BLaER1 treated with 17β-estradiol and CSF1 and Interleukin-3, amounts not matched to agents 10 nM and 100 nM (cell line): Measurements from ENCODE around the gene GFRA1.

Experiments used
- H3K27ac ChIP-seq, 11 experiments: shearing (Covaris generic); formaldehyde crosslinking; 2 replicates each; pipeline ENCODE4 v1.8.1; 2022
- H3K27me3 ChIP-seq, 11 experiments: shearing (Covaris generic); formaldehyde crosslinking; 2 replicates each; pipeline ENCODE4 v1.8.1; 2022
- H3K36me3 ChIP-seq, 11 experiments: shearing (Covaris generic); formaldehyde crosslinking; 2 replicates each; pipeline ENCODE4 v1.8.1; 2022
- H3K4me1 ChIP-seq, 10 experiments: shearing (Covaris generic); formaldehyde crosslinking; 2 replicates each; pipeline ENCODE4 v1.8.1; 2022
- H3K4me2 ChIP-seq, 11 experiments: shearing (Covaris generic); formaldehyde crosslinking; 2 replicates each; pipeline ENCODE4 v1.8.1; 2022
- H3K4me3 ChIP-seq, 10 experiments: shearing (Covaris generic); formaldehyde crosslinking; 2 replicates each; pipeline ENCODE4 v1.8.1; 2022
- H3K9ac ChIP-seq, 11 experiments: shearing (Covaris generic); formaldehyde crosslinking; 2 replicates each; pipeline ENCODE4 v1.8.1; 2022
- H3K9me3 ChIP-seq, 11 experiments: shearing (Covaris generic); formaldehyde crosslinking; replicated peaks in 1 of 11; 2 replicates each; pipeline ENCODE4 v1.8.1; 2022
- H4K20me1 ChIP-seq, 11 experiments: shearing (Covaris generic); formaldehyde crosslinking; 2 replicates each; pipeline ENCODE4 v1.8.1; 2022
- Cebpa-rat ChIP-seq, 11 experiments: shearing (Covaris generic); IDR thresholded peaks; 2 replicates each; pipeline ENCODE4 v1.8.1; 2022

Gene GFRA1

DNA sequence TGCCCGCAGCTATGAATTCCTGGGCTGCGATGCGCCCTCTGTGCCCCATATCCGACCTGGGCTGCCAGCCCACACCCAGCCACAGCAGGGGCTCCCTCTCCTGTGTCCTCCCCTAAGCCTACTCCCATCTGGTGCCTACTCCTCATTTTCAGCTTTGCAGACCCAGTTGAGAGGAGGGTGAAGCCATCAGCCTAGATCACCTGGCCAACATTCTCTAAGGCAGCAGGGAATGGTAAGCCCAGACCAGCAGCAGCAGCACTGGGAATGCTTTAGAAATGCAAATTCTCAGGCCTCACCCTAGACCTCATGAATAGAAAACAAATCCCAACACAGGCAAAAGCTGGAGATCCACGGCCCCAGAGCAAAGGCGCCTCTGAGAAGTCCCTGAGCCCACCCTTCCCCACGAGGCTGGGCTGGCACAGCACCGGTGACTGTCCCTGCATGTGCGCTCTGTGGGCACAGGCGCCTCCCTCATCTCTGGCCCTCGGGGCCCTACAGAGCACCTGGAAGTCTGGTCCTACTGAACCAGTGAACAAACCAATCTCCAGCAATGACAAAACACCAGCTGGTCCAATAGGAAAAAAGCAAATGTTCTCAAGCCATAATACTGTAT, 161.4 kb downstream of the GFRA1 start:
- H3K9ac ChIP-seq = no peak overlapping the region
- H3K9me3 ChIP-seq = no peaks in the 10 kb centered on the region

DNA sequence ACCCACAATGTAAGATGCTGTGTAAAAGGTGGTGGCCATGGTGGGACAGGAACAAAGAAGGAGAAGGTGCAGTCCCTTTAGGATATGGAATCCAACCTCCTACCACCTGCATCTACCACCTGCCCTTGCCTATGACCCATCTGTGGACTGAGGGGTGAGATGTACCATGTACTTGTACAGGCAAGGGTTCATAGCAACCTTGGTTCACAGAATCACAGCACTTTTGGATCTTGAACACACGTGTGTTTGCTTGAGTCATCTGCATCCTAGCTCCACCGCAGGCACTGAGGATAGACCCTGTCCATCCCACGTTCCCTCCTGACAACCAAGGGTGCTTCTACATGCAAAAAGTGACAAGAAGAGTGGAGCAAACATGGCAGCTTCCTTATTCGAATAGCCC, 162.3 kb downstream of the GFRA1 start:
- Histone ChIP-seq H3K4me2 (no peak overlapping the region), H3K9ac (no peak overlapping the region), H4K20me1 (no peaks in the 10 kb centered on the region), H3K27me3 (no peaks in the 10 kb centered on the region), H3K27ac (no peak overlapping the region), H3K4me1 (no peaks in the 10 kb centered on the region), H3K36me3 (no peaks in the 10 kb centered on the region), H3K9me3 (no peaks in the 10 kb centered on the region), H3K4me3 (no peak overlapping the region)
- TF ChIP-seq Cebpa-rat (IDR thresholded peaks at IDR 0.05) = no peak

More for the DNA sequence above, 161.4 kb downstream of the GFRA1 start:
- Histone ChIP-seq H3K4me3 (no peak overlapping the region), H3K27me3 (no peaks in the 10 kb centered on the region), H3K36me3 (no peaks in the 10 kb centered on the region), H4K20me1 (no peaks in the 10 kb centered on the region), H3K4me2 (no peak overlapping the region), H3K4me1 (no peaks in the 10 kb centered on the region), H3K27ac (no peak overlapping the region)
- TF ChIP-seq Cebpa-rat (IDR thresholded peaks at IDR 0.05) = no peak

DNA sequence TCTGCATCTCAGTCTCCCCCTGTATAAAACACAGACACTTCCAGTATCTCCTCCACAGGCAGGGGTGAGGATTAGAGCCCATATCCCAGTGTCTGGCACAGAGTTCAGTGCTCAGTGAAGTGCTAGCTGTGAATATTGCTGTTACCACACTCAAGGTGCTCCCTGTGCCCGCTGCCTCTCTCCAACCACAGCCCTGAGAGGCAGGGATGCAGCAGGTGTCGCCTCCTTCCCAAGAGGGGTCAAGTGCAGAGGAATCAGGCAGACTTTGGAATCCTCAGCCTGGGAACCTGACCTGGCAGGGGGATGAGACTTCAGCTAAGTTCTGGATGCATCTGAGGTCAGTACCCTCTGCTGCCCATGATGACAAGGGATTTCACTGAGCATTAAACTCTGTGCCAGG, 163.1 kb downstream of the GFRA1 start:
- no peaks in the 10 kb centered on the region for H3K36me3 ChIP-seq
- H3K4me3 ChIP-seq = no peak overlapping the region
- no peak for TF ChIP-seq Cebpa-rat (IDR thresholded peaks at IDR 0.05)
- H3K27ac ChIP-seq = no peak overlapping the region
- H3K4me2 ChIP-seq = no peak overlapping the region
- no peaks in the 10 kb centered on the region for H4K20me1 ChIP-seq
- H3K4me1 ChIP-seq = no peaks in the 10 kb centered on the region
- H3K27me3 ChIP-seq = no peaks in the 10 kb centered on the region
- H3K9ac ChIP-seq = no peak overlapping the region
- H3K9me3 ChIP-seq = no peaks in the 10 kb centered on the region

DNA sequence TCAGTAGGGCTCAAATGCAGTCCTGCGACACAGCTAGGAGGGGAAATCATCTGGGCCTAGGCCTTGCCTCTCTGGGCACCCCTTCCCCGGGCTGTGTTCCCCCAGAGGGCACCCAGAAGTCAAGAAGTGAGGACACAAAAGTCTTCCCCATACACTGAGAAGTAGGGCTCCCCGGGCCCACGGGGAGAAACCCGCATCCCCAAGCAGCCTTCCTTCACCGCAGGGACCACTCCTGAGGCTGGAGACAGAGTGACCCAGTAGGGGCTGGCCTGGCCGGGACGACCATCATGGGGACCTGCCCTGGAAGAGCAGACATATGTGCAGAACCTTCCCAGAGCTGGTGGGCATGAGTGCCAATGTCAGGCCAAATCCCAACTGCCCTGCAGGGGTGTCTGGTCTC, 163.5 kb downstream of the GFRA1 start:
- H3K27ac ChIP-seq = no peak overlapping the region
- H3K4me1 ChIP-seq = no peaks in the 10 kb centered on the region
- no peaks in the 10 kb centered on the region for H3K27me3 ChIP-seq
- no peak for TF ChIP-seq Cebpa-rat (IDR thresholded peaks at IDR 0.05)
- H4K20me1 ChIP-seq = no peaks in the 10 kb centered on the region
- no peak overlapping the region for H3K4me2 ChIP-seq
- no peaks in the 10 kb centered on the region for H3K36me3 ChIP-seq
- H3K4me3 ChIP-seq = no peak overlapping the region
- no peak overlapping the region for H3K9ac ChIP-seq
- no peaks in the 10 kb centered on the region for H3K9me3 ChIP-seq

DNA sequence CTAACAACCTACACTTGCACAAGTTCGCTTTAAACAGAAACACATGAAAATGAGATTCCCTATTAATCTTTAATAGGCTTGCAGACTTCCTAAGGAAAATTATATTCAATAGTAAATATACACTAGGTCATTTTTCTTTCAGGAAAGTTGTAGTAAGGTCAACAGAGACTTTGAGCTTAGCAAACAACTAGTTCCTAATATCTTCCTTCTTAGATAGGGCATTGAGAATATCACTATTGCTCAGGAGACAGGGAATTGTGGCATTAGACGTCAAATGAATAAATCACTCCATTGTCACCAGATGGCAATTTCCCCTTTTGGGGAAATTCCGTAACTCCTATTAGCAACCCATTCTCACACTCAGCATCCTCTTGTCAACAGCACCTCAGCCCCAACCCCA, 164.9 kb downstream of the GFRA1 start:
- Histone ChIP-seq H3K27ac (no peak overlapping the region), H4K20me1 (no peaks in the 10 kb centered on the region), H3K4me3 (no peak overlapping the region), H3K9ac (no peak overlapping the region), H3K4me2 (no peak overlapping the region), H3K9me3 (peaks cover 0 to under 1% (median 0%) of the 10 kb centered on the region in 11 experiments; a peak in 1 of 22 replicates), H3K36me3 (no peaks in the 10 kb centered on the region), H3K27me3 (no peaks in the 10 kb centered on the region), H3K4me1 (no peaks in the 10 kb centered on the region)
- TF ChIP-seq Cebpa-rat (IDR thresholded peaks at IDR 0.05) = no peak

DNA sequence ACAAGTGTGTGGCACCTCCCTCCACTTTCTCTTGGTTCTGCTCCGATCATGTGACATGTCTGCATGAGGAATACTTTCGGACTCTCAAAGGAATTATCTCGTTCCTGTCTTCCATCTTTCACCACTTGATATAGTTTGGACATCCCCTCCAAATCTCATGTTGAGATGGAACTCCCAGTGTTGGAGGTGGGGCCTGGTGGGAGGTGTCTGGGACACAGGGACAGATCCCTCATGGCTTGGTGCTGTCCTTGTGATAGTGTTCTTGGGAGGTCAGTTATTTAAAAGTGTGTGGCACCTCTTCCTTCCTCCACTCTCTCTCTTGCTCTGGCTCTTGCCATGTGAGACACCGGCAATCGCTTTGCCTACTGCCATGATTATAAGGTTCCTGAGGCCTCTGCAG, 166.4 kb downstream of the GFRA1 start:
- H4K20me1 ChIP-seq = no peaks in the 10 kb centered on the region
- H3K4me2 ChIP-seq = no peak overlapping the region
- H3K4me1 ChIP-seq = no peaks in the 10 kb centered on the region
- no peaks in the 10 kb centered on the region for H3K36me3 ChIP-seq
- H3K9ac ChIP-seq = no peak overlapping the region
- peaks cover 8 to 16% (median 10%) of the 10 kb centered on the region in 11 experiments; a peak in 16 of 22 replicates for H3K9me3 ChIP-seq
- H3K27ac ChIP-seq = no peak overlapping the region
- H3K4me3 ChIP-seq = no peak overlapping the region
- TF ChIP-seq Cebpa-rat (IDR thresholded peaks at IDR 0.05) = no peak
- no peaks in the 10 kb centered on the region for H3K27me3 ChIP-seq

DNA sequence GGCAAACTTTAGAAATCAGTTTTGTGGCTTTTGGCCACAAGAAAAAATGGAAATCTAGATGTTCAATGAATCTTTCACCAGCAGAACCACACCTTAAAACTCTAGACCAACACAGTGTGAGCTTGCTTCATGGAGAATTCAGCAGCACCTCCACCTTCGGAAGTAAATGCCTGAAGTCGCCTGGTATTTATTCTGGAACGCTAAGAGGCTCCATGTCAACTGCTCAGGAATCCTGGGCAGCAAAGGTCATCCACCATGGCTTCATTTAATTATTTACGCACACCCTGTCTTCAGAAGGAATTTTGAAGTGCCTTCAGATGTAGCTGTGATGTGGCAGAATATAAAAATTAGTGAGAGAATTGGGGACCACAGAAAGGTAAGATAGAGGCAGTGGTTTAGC, 167.7 kb downstream of the GFRA1 start:
- Histone ChIP-seq H3K36me3 (no peaks in the 10 kb centered on the region), H3K4me1 (no peaks in the 10 kb centered on the region), H3K9me3 (peaks cover 8 to 20% (median 13%) of the 10 kb centered on the region in 11 experiments; a peak in 16 of 22 replicates), H3K27me3 (no peaks in the 10 kb centered on the region), H3K4me2 (no peak overlapping the region), H3K27ac (no peak overlapping the region), H3K4me3 (no peak overlapping the region), H3K9ac (no peak overlapping the region), H4K20me1 (no peaks in the 10 kb centered on the region)
- TF ChIP-seq Cebpa-rat (IDR thresholded peaks at IDR 0.05) = no peak

DNA sequence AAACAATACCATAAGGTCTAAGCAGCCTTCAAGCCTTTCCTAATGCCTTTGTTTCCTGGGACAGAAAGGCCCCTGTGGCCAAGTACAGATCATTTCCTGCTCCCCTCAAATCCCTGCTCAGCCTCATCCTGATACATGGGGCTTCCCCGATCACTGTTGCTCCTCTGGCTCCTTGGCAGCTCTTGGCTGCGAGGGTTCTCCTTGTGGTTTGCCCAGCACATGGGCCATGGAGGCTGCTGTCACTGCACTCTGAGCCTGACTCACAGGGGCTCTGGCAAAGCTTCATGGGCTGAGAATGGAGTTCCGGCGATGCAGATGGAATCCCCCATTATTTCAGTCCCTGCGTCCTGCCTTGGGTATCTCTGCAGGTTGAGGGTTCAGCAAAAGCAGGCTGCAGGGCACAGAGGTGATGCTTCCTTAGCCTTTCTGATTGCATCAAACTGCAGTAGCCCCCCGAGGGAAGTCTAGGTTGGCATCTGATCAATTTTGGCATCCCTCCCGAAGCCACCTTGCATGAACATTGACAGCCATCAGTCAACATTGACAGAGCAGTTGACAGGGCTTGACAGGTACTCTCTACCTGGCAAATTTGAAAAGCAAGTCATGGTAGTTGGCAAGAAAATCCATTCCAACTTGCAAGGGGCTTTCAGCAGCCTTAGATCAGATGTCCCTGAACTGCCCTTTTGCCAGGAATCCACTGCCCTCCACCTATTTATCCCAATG, 168.6 kb downstream of the GFRA1 start:
- H4K20me1 ChIP-seq = no peaks in the 10 kb centered on the region
- H3K9ac ChIP-seq = no peak overlapping the region
- no peak for TF ChIP-seq Cebpa-rat (IDR thresholded peaks at IDR 0.05)
- H3K4me1 ChIP-seq = no peaks in the 10 kb centered on the region
- H3K27ac ChIP-seq = no peak overlapping the region
- no peak overlapping the region for H3K4me3 ChIP-seq
- H3K36me3 ChIP-seq = no peaks in the 10 kb centered on the region
- H3K27me3 ChIP-seq = no peaks in the 10 kb centered on the region
- H3K9me3 ChIP-seq = peaks cover 8 to 20% (median 13%) of the 10 kb centered on the region in 11 experiments; a peak in 16 of 22 replicates
- H3K4me2 ChIP-seq = no peak overlapping the region

DNA sequence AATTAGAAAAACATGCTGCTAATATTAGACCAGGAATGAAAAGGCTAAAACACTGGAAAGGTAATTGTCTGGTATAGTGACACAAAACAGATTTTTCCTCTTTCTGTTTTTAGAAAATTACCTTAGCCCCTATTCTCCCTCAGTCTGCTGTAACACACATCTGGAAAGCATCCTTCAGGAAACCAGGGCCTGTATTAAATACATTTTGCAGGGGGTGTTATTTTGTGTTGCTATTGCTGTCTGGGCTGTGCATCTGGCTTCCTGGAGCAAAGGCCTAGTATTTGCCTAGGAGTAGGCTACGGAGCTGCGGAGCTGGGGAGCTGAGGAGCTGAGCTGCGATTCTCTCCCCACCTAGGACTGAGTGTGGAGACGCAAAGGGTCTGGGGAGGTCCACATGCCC, 169.3 kb downstream of the GFRA1 start:
- H3K27me3 ChIP-seq = no peaks in the 10 kb centered on the region
- H3K9ac ChIP-seq = no peak overlapping the region
- no peaks in the 10 kb centered on the region for H3K36me3 ChIP-seq
- no peak overlapping the region for H3K27ac ChIP-seq
- no peak overlapping the region for H3K4me2 ChIP-seq
- peaks cover 8 to 20% (median 13%) of the 10 kb centered on the region in 11 experiments; a peak in 16 of 22 replicates for H3K9me3 ChIP-seq
- no peak for TF ChIP-seq Cebpa-rat (IDR thresholded peaks at IDR 0.05)
- no peaks in the 10 kb centered on the region for H4K20me1 ChIP-seq
- no peak overlapping the region for H3K4me3 ChIP-seq
- no peaks in the 10 kb centered on the region for H3K4me1 ChIP-seq
